Stimulated activated naive B cell treated with anti-CD40 and anti-IgM and Interleukin-4, amounts not matched to agents 10 μg/mL and 1 μg/mL and 100 μg/mL, for 72 hours (primary cell): ENCODE results near the gene FAM3A.
"Not testable (repeated sequence)": the region's sequence is repeated elsewhere in the genome, so short reads cannot be mapped to it uniquely, and the experiment has no call there.

Source experiments
- ATAC-seq, 2 donors: fragments of 150-1000 bp; cut with Tn5 transposase; replicated peaks; 2 replicates each; pipeline ENCODE4 v1.10.0; 2021; ENCODE audit warnings: moderate library complexity in 1 of 2
- DNase-seq: peaks from one replicate; pipeline ENCODE4 v3.0.0; 2021
- H3K27ac Mint-ChIP-seq: one replicate; pipeline ENCODE4 v1.8.0; 2022; ENCODE audit warnings: mild to moderate bottlenecking, mixed read lengths
- H3K27me3 Mint-ChIP-seq, 2 donors: one replicate each; pipeline ENCODE4 v1.8.0; 2022; ENCODE audit warnings: mixed read lengths in 2 of 2
- H3K36me3 Mint-ChIP-seq, 2 donors: one replicate each; pipeline ENCODE4 v1.8.0; 2022; ENCODE audit warnings: mixed read lengths in 2 of 2, mild to moderate bottlenecking in 1 of 2
- H3K4me1 Mint-ChIP-seq, 2 donors: one replicate each; pipeline ENCODE4 v1.8.0; 2022; ENCODE audit warnings: mixed read lengths in 2 of 2, mild to moderate bottlenecking in 1 of 2
- H3K4me3 Mint-ChIP-seq, 2 donors: one replicate each; pipeline ENCODE4 v1.8.0; 2022; ENCODE audit warnings: mild to moderate bottlenecking in 2 of 2, mixed read lengths in 2 of 2, moderate library complexity in 1 of 2
- H3K9me3 Mint-ChIP-seq, 2 donors: one replicate each; pipeline ENCODE4 v1.8.0; 2022; ENCODE audit warnings: mixed read lengths in 2 of 2, mild to moderate bottlenecking in 1 of 2

The FAM3A gene

DNA sequence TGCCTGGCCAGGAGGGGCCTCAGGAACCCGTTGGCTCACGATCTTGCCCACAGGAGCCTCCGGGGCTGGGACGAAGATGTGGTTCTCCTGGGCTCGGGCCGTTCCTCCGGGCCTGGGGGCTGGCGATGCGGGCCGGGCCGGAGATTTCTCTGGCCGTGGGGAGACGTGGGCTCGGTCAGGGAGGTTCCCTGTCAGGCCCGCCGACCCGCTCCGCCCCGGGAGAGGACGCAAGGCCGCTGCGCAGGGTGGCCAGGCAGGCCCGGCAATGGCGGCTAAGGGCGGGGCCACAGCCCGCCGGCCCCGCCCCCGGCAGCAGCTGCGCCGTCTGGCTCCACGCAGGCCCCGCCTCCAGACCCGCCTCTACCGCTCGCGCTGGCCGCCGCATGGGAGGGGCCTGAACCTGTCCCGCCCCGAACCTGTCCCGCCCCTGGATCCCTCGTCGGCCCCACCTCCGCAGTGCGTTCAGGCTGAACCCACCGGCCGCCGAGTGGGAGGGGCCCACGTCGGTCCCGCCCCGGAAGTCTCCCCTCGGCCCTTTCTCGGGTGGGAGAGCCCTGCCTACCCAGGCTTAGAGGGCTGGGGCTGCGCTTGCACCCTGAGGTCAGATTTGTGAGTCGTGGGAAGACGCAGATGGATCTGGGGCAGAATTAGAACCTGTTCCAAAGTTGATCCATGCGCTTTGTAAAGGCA, at the start of gene FAM3A:
Gene FAM3A (minus strand): TSS at position 267 of the 690 bp plus-strand sequence. CDS start 460 bp downstream, outside the sequence.
- H3K27ac Mint-ChIP-seq = peak within 1 kb of the TSS; percentile 94
- H3K4me3 Mint-ChIP-seq = peak within 1 kb of the TSS; percentile 87 to 95
- ATAC-seq (peak; percentile 90 to 95), DNase-seq (peak; percentile 83)
- no peaks in the 10 kb centered on the region for H3K27me3 Mint-ChIP-seq
- H3K9me3 Mint-ChIP-seq = no peaks in the 10 kb centered on the region
- peaks cover 4 to 13% of the 10 kb centered on the region in 2 donors for H3K36me3 Mint-ChIP-seq
- H3K4me1 Mint-ChIP-seq = peaks cover 11 to 22% of the 10 kb centered on the region in 2 donors

DNA sequence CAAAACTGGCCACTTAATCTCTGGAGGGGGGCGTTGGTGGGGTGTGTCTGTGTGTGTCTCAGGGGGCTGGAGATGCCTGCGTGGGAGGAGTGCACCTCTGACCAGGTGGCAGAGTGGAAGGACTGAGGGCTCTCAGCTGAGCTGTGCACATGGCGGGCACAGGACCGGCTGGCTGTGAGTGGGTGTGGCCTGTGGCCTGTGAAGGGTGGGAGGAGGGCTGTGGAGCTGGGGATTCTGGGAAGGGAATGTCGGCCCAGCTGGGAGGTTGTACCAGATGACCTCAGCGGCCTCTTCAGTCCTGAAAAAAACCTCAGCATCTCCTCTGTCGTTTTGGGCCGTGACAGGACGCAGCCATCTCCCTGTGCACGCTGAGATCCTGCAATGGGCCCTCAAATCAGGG, 46.3 kb upstream of the FAM3A start:
- H3K9me3 Mint-ChIP-seq, H3K4me3 Mint-ChIP-seq, H3K27me3 Mint-ChIP-seq, H3K27ac Mint-ChIP-seq, ATAC-seq, H3K4me1 Mint-ChIP-seq, DNase-seq, H3K36me3 Mint-ChIP-seq: not testable (repeated sequence)

GRCh38 chrX:154560326-154560725, 44.3 kb upstream of the FAM3A start:
- H3K9me3 Mint-ChIP-seq, H3K27ac Mint-ChIP-seq, H3K4me1 Mint-ChIP-seq, ATAC-seq, DNase-seq, H3K27me3 Mint-ChIP-seq, H3K36me3 Mint-ChIP-seq, H3K4me3 Mint-ChIP-seq: not testable (repeated sequence)

- ATAC-seq, H3K27ac Mint-ChIP-seq, H3K4me3 Mint-ChIP-seq, H3K9me3 Mint-ChIP-seq, H3K27me3 Mint-ChIP-seq, H3K4me1 Mint-ChIP-seq, DNase-seq: not testable (repeated sequence)
- peaks cover 6 to 10% of the 10 kb centered on the region in 2 donors for H3K36me3 Mint-ChIP-seq
Observed at GRCh38 chrX:154558896-154559295, 42.9 kb upstream of the FAM3A start.

DNA sequence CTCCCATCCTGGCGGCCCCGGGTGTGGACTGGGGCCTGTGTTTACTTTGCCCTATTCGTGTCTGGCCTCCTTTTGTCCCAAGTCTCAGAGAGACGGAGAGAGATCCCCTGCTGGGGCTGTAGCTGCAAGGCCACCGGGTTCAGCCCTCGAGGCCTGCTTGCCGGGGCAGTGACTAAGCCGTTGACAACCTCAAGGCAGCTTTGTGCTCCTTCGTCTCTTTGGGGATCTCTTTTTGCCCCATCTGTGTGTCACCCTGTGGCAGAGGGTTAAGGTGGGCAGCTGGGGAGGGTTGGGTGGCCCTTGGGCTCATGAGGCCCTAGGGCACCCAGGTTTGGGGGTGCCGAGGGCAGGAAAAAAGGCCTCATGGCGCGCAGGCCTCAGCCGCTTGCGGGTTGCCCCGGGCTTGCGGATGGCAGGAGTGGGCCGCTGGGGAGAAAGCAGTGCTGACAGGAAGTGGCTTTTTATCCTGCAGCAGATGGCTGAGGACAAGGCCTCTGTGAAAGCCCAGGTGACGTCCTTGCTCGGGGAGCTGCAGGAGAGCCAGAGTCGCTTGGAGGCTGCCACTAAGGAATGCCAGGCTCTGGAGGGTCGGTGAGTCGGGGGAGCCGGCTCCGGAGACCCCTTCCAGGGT, 42.1 kb upstream of the FAM3A start:
- not testable (repeated sequence) for H3K27ac Mint-ChIP-seq, H3K9me3 Mint-ChIP-seq, DNase-seq, H3K4me3 Mint-ChIP-seq, H3K4me1 Mint-ChIP-seq, H3K27me3 Mint-ChIP-seq
- ATAC-seq = peak; percentile 36 to 41
- H3K36me3 Mint-ChIP-seq = peaks cover 8 to 13% of the 10 kb centered on the region in 2 donors

DNA sequence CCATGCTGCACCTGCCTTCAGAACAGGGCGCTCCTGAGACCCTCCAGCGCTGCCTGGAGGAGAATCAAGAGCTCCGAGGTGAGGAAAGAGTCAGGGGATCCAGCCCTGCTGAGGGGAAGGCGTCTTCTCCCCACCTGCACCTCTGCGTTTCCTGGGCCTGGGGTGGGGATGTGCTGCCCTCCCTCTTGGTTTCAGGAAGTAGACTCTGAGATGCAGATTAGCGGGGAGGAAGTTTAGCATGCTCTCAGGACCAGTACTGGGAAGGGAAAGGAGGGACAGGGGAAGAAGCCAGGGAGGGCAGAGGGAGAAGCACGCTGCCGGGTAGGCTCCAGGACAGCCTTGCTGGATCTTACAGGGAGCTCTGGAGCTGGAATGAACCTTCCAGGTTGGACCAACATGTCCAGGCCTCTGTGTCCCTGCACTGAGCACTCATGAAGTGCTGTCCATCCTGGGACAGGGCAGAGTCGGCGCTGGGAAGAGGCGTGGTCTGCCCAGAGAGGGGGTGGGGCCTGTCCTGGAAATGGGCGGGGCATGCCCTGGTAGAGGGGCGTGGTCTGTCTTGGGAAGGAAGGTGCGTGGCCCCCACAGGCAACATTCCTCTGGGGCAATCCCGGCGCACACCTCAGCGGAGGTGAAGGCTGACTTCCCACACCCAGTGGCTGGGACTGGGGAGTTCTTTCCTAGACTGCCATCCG, 36.2 kb upstream of the FAM3A start:
- not testable (repeated sequence) for H3K9me3 Mint-ChIP-seq, ATAC-seq, DNase-seq, H3K27me3 Mint-ChIP-seq
- Mint-ChIP-seq H3K36me3 (peaks cover 18 to 33% of the 10 kb centered on the region in 2 donors), H3K27ac (peak overlapping the region; percentile 47), H3K4me1 (peaks cover 26 to 36% of the 10 kb centered on the region in 2 donors), H3K4me3 (peak overlapping the region in 1 of 2 donors; percentile 6)

DNA sequence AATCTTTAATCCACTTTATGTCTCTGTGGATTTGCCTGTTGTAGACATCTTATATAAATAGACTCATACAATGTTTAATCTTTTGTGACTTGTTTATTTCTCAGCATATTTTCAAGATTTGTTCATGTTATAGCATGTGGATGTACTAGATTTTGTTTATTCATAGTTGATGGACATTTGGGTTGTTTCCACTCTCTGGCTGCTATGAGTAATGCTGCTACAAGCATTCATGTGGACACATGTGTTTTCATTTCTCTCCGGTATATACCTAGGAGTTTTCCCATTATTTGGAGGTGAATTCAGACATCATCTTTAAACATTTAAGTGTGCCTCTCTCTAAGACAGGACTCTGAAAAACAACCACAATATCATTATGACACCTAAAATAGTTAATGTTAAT, 33.7 kb upstream of the FAM3A start:
- ATAC-seq (no peak), DNase-seq (no peak)
- H3K4me3 Mint-ChIP-seq = peak overlapping the region; percentile 12 to 60
- no peaks in the 10 kb centered on the region for H3K27me3 Mint-ChIP-seq
- H3K9me3 Mint-ChIP-seq = no peaks in the 10 kb centered on the region
- H3K27ac Mint-ChIP-seq = peak overlapping the region; percentile 84
- peaks cover 29 to 37% of the 10 kb centered on the region in 2 donors for H3K36me3 Mint-ChIP-seq
- peaks cover 28 to 50% of the 10 kb centered on the region in 2 donors for H3K4me1 Mint-ChIP-seq

DNA sequence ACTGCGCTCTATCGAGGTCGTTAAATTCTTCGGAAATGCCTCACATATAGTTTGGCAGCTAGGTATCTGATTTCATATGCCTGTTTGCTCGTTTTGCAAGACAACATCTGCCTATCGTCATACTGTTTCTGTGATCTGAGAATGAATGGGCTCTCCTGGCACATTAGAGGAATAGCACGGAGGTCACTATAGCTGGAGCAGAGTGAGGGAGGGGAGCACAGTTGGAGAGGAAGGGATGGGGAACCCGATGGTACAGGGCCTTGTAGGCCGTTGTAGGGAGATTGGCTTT, 31.9 kb upstream of the FAM3A start:
- peak overlapping the region; percentile 87 to 88 for H3K4me3 Mint-ChIP-seq
- peak overlapping the region; percentile 91 for H3K27ac Mint-ChIP-seq
- no peaks in the 10 kb centered on the region for H3K27me3 Mint-ChIP-seq
- peaks cover 29 to 55% of the 10 kb centered on the region in 2 donors for H3K4me1 Mint-ChIP-seq
- no peaks in the 10 kb centered on the region for H3K9me3 Mint-ChIP-seq
- no peak for DNase-seq
- ATAC-seq = no peak
- H3K36me3 Mint-ChIP-seq = peaks cover 25 to 32% of the 10 kb centered on the region in 2 donors

GRCh38 chrX:154547245-154548027, 31.4 kb upstream of the FAM3A start, which contains the start of gene IKBKG:
TSS of gene IKBKG (plus strand) at chrX:154547620. CDS start at chrX:154552003, 4,383 bp downstream.
- Mint-ChIP-seq H3K27me3 (no peaks in the 10 kb centered on the region), H3K9me3 (no peaks in the 10 kb centered on the region), H3K27ac (peak within 1 kb of the TSS; percentile 91), H3K4me3 (peak within 1 kb of the TSS; percentile 87 to 88), H3K4me1 (peaks cover 32 to 59% of the 10 kb centered on the region in 2 donors), H3K36me3 (peaks cover 26 to 36% of the 10 kb centered on the region in 2 donors)
- ATAC-seq (peak; percentile 74 to 79), DNase-seq (peak; percentile 88)

DNA sequence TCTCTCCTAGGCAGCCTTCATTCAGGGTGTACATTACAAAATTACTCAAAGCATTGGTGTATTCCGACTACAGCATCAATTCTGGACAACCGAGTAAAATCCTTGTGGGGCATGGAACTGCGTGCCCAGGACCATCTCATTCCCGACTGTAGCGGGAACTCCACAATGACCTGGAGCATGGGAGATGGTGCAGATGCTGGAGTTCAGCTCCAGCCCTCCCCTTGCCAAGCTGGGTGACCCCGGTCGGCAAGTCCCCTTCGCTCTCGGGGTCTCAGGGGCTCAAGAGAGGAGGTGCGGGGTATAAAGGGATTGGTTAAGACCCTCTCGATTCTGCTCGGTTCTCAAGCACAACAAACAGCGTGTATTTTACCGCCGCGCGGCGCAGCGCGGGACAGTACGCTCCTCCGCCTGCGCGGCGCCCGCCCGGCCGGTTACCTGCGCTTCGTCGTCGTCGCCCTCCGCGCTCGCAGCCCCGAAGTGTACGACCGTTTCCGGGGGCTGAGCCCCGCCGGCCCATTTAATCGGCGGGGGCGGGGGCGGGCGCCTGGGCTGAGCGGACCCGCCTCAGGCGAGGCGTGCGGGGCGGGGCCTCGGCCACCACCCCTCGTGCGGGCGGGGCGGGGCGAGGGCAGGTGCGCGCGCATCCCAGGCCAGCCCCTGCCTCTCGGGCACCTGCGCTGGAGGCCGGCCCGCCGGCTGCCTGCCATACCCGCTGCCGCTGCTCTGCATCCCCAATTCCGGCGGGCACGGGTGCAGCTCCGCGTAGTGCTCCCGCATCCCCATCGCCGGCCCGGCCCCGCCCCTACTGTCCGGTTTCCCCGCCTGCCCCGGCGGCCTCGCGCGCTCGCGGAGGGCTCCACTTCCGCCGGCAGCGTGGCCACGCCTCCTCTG, 30.6 kb upstream of the FAM3A start, which contains the start of gene G6PD:
Gene G6PD (minus strand): TSS at position 493 of the 891 bp plus-strand sequence. CDS start 691 bp downstream, outside the sequence.
- peak within 1 kb of the TSS; percentile 91 for H3K27ac Mint-ChIP-seq
- H3K36me3 Mint-ChIP-seq = peaks cover 27 to 29% of the 10 kb centered on the region in 2 donors
- H3K9me3 Mint-ChIP-seq = no peaks in the 10 kb centered on the region
- DNase-seq = peak; percentile 74
- H3K4me3 Mint-ChIP-seq = peak within 1 kb of the TSS; percentile 87 to 88
- ATAC-seq = peak; percentile 54 to 55
- H3K4me1 Mint-ChIP-seq = peaks cover 30 to 61% of the 10 kb centered on the region in 2 donors
- H3K27me3 Mint-ChIP-seq = no peaks in the 10 kb centered on the region

DNA sequence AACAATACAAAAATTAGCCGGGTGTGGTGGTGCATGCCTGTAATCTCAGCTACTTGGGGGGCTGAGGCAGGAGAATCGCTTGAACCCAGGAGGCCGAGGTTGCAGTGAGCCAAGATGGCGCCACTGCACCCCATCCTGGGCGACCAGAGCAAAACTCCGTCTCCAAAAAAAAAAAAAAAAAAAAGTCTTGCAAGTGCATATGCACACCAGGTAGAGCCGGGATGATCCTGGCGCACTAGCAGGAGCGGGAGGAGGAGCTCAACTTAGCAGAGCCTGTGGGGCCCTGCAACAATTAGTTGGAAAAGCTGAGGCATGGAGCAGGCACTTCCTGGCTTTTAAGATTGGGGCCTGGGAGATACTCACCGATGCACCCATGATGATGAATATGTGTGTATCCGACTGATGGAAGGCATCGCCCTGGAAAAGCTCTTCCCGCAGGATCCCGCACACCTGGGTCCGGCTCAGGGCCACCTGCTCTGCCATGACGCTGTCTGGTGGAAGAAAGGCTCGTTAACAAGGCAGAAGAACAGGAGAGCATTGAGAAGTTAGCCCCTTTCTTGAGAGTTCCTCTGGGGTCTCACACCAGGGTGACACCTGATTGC, 29.7 kb upstream of the FAM3A start:
- ATAC-seq = no peak
- DNase-seq = no peak
- H3K27me3 Mint-ChIP-seq = no peaks in the 10 kb centered on the region
- peak overlapping the region; percentile 77 to 87 for H3K4me3 Mint-ChIP-seq
- peak overlapping the region; percentile 70 for H3K27ac Mint-ChIP-seq
- peaks cover 30 to 62% of the 10 kb centered on the region in 2 donors for H3K4me1 Mint-ChIP-seq
- no peaks in the 10 kb centered on the region for H3K9me3 Mint-ChIP-seq
- peaks cover 28 to 34% of the 10 kb centered on the region in 2 donors for H3K36me3 Mint-ChIP-seq

- H3K36me3 Mint-ChIP-seq = peaks cover 27 to 38% of the 10 kb centered on the region in 2 donors
- DNase-seq = peak; percentile 37
- peak overlapping the region; percentile 84 to 85 for H3K4me3 Mint-ChIP-seq
- peak; percentile 26 to 35 for ATAC-seq
- H3K27me3 Mint-ChIP-seq = no peaks in the 10 kb centered on the region
- peak overlapping the region; percentile 99 for H3K27ac Mint-ChIP-seq
- peaks cover 28 to 57% of the 10 kb centered on the region in 2 donors for H3K4me1 Mint-ChIP-seq
- H3K9me3 Mint-ChIP-seq = no peaks in the 10 kb centered on the region
Observed at GRCh38 chrX:154542723-154543424, 26.8 kb upstream of the FAM3A start.
